Measurements from ENCODE around the gene NUSAP1. TPM values are rescaled to one million over a fixed set of nuclear protein-coding genes. Genes with fewer than 3 reads are reported as not detected.
"Not testable (repeated sequence)": the region's sequence is repeated elsewhere in the genome, so short reads cannot be mapped to it uniquely, and the experiment has no call there.

Gene NUSAP1
- polyA plus RNA-seq, 5 donors, result 51.2 to 160 (median 92.2) TPM

- no peak for DNase-seq
These were observed 9.1 kb upstream of the NUSAP1 start for GRCh38 chr15:41323611-41324010.

GRCh38 chr15:41331281-41331680, 1.4 kb upstream of the NUSAP1 start:
- no peak for DNase-seq

GRCh38 chr15:41331833-41332193, 868 bp upstream of the NUSAP1 start:
- DNase-seq, result no peak

GRCh38 chr15:41333026-41333562, 413 bp downstream of the NUSAP1 start:
- no peak for DNase-seq

GRCh38 chr15:41334293-41335120, 1.8 kb downstream of the NUSAP1 start:
- DNase-seq, result no peak

- no peak for DNase-seq
These were observed 3.9 kb downstream of the NUSAP1 start for GRCh38 chr15:41336549-41336948.

GRCh38 chr15:41337047-41337446, 4.4 kb downstream of the NUSAP1 start:
- no peak for DNase-seq

GRCh38 chr15:41337631-41338522, 5.2 kb downstream of the NUSAP1 start:
- no peak for DNase-seq

GRCh38 chr15:41340189-41340695, 7.6 kb downstream of the NUSAP1 start:
- no peak for DNase-seq

GRCh38 chr15:41341519-41341918, 8.8 kb downstream of the NUSAP1 start:
- DNase-seq, result no peak

- no peak for DNase-seq
These were observed 14.6 kb downstream of the NUSAP1 start for GRCh38 chr15:41347236-41347635.

GRCh38 chr15:41350057-41350717, 17.5 kb downstream of the NUSAP1 start:
- DNase-seq, result no peak

GRCh38 chr15:41354371-41354770, 21.7 kb downstream of the NUSAP1 start:
- no peak for DNase-seq

GRCh38 chr15:41367418-41367817, 34.7 kb downstream of the NUSAP1 start:
- DNase-seq, result no peak

- DNase-seq, result no peak
These were observed 45.3 kb downstream of the NUSAP1 start for GRCh38 chr15:41377978-41378377.

- not testable (repeated sequence) for DNase-seq
These were observed 51.5 kb downstream of the NUSAP1 start for GRCh38 chr15:41383974-41384749.

- DNase-seq, result no peak
These were observed 55.0 kb downstream of the NUSAP1 start for GRCh38 chr15:41387646-41388045.

GRCh38 chr15:41392659-41393058, 60.0 kb downstream of the NUSAP1 start:
- DNase-seq, result no peak

- no peak for DNase-seq
These were observed 62.2 kb downstream of the NUSAP1 start for GRCh38 chr15:41394924-41395323.

- DNase-seq, result no peak
These were observed 63.4 kb downstream of the NUSAP1 start for GRCh38 chr15:41396111-41396510.

- peak in 1 of 2 donors; percentile 2 for DNase-seq
These were observed 69.2 kb downstream of the NUSAP1 start for GRCh38 chr15:41401904-41402267.

Data from right lung (tissue), 5 donors.